PC-9 (cell line): ENCODE results near the gene TRIM34. TPM values are rescaled to one million over a fixed set of nuclear protein-coding genes. Genes with fewer than 3 reads are reported as not detected.
A peak's percentile ranks its signal among the peaks of the same experiment; 100 is the strongest.

ENCODE experiments used
- BruUV-seq: library from RNA; stranded (reverse); fragments of 400-500 nt; replicated peaks from 2 replicates; lab custom pipeline; 2021; lab: Mats Ljungman, UMichigan
- CTCF ChIA-PET: fragments of 300-600 bp; sonication (Branson Sonifier 250); formaldehyde crosslinking; loops from one replicate; lab custom pipeline; 2022; ENCODE audit warnings: antibody characterized with exemption; lab: Charles Lee
- POLR2A ChIA-PET: fragments of 300-600 bp; sonication (Branson Sonifier 250); formaldehyde crosslinking; loops from one replicate; lab custom pipeline; 2022; ENCODE audit warnings: antibody characterized with exemption; ENCODE audit not compliant: unreplicated experiment; lab: Charles Lee
- DNase-seq, 2 experiments: peaks; one replicate each; pipeline versions ENCODE4 v3.0.0 to v3.0.0-alpha.2; 2015 to 2022; ENCODE audit warnings: mixed read lengths in 1 of 2
- H2AFZ ChIP-seq: fragments of 200-600 bp; sonication (generic); 2 replicates; pipeline ENCODE4 v1.8.1; 2017; ENCODE audit warnings: antibody characterized with exemption
- H3F3A ChIP-seq: fragments of 200-600 bp; sonication (generic); 2 replicates; pipeline ENCODE4 v1.8.1; 2017; ENCODE audit warnings: antibody characterized with exemption, mild to moderate bottlenecking, low read depth; ENCODE audit not compliant: insufficient read depth
- H3K27ac ChIP-seq: fragments of 200-600 bp; sonication (generic); 2 replicates; pipeline ENCODE4 v1.6.1; 2016; ENCODE audit warnings: mixed run types
- H3K27me3 ChIP-seq: fragments of 200-600 bp; sonication (generic); 2 replicates; pipeline ENCODE4 v1.6.1; 2016; ENCODE audit warnings: low read depth, mixed run types; ENCODE audit not compliant: insufficient read depth
- H3K36me3 ChIP-seq: fragments of 200-600 bp; sonication (generic); 2 replicates; pipeline ENCODE4 v1.6.1; 2016; ENCODE audit warnings: low read depth, mixed run types
- H3K4me1 ChIP-seq: fragments of 200-600 bp; sonication (generic); replicated peaks from 2 replicates; pipeline ENCODE4 v1.6.1; 2016; ENCODE audit warnings: mixed run types; ENCODE audit not compliant: insufficient read depth
- H3K4me2 ChIP-seq: fragments of 200-600 bp; sonication (generic); 2 replicates; pipeline ENCODE4 v1.6.1; 2017; ENCODE audit warnings: mixed run types
- H3K4me3 ChIP-seq: fragments of 200-600 bp; sonication (generic); 2 replicates; pipeline ENCODE4 v1.6.1; 2016; ENCODE audit warnings: mixed run types
- H3K79me2 ChIP-seq: fragments of 200-600 bp; sonication (generic); 2 replicates; pipeline ENCODE4 v1.6.1; 2017; ENCODE audit warnings: low read depth, mixed run types
- H3K9me2 ChIP-seq: fragments of 200-600 bp; sonication (generic); 2 replicates; pipeline ENCODE4 v1.8.1; 2017; ENCODE audit warnings: mild to moderate bottlenecking; ENCODE audit not compliant: insufficient read depth
- H3K9me3 ChIP-seq: fragments of 200-600 bp; sonication (generic); 2 replicates; pipeline ENCODE4 v1.8.1; 2016; ENCODE audit warnings: low read depth; ENCODE audit not compliant: insufficient read depth
- H4K20me1 ChIP-seq: fragments of 200-600 bp; sonication (generic); 2 replicates; pipeline ENCODE4 v1.8.1; 2017; ENCODE audit not compliant: insufficient read depth
- CTCF ChIP-seq: fragments of 200-600 bp; sonication (generic); conservative IDR thresholded peaks from 2 replicates; pipeline ENCODE4 v1.6.1; 2017; ENCODE audit warnings: mixed run types, antibody characterized with exemption, mild to moderate bottlenecking, moderate library complexity
- EZH2 ChIP-seq: fragments of 200-600 bp; sonication (generic); IDR thresholded peaks from 2 replicates; pipeline ENCODE4 v1.8.0; 2017; ENCODE audit warnings: antibody characterized with exemption, low read depth
- intact Hi-C: fragments of 100-400 bp; cut with micrococcal nuclease; formaldehyde crosslinking; loops from one replicate; pipeline ENCODE4 v1.10.0; 2022; ENCODE audit not compliant: unreplicated experiment
- total RNA-seq: library from RNA; stranded (reverse); gene quantifications from 2 replicates; pipeline ENCODE4 v1.2.3, GENCODE V29; 2021

TRIM34 gene
- total RNA-seq, 1 experiment from 2014 or later, result 7.5 TPM

- H3K4me1 ChIP-seq, result peaks cover 8% of the 10 kb centered on the region
- no peaks in the 10 kb centered on the region for H3K27me3 ChIP-seq
- BruUV-seq, result no TSS peak
- no peaks in the 10 kb centered on the region for H3K9me3 ChIP-seq
- DNase-seq, result no peak
- H3K4me3 ChIP-seq, result no peak overlapping the region
- ChIA-PET CTCF (no interaction called here), POLR2A (interaction anchor here (0.7 kb wide), 1 partner anchor 44 kb away, joined by 4 read pairs; no protein-coding TSS in a partner anchor)
- no peaks in the 10 kb centered on the region for H3K36me3 ChIP-seq
- H2AFZ ChIP-seq, result no peak overlapping the region
- no peak overlapping the region for H3K27ac ChIP-seq
- intact Hi-C loops, result no loop called here
- H3K4me2 ChIP-seq, result no peak overlapping the region
- TF ChIP-seq CTCF (no peak), EZH2 (no peak)
- no peaks in the 10 kb centered on the region for H3K9me2 ChIP-seq
- H4K20me1 ChIP-seq, result no peaks in the 10 kb centered on the region
- no peaks in the 10 kb centered on the region for H3K79me2 ChIP-seq
- no peaks in the 10 kb centered on the region for H3F3A ChIP-seq
Measured at GRCh38 chr11:5665746-5666401, 41.1 kb downstream of the TRIM34 start.

GRCh38 chr11:5666402-5666793 is 41.6 kb downstream of the TRIM34 start:
- H2AFZ ChIP-seq, result no peak overlapping the region
- H3K4me2 ChIP-seq, result no peak overlapping the region; the same call in 1 of the 2 replicates
- H3K9me2 ChIP-seq, result no peaks in the 10 kb centered on the region
- H3K27ac ChIP-seq, result no peak overlapping the region
- no peaks in the 10 kb centered on the region for H4K20me1 ChIP-seq
- H3K79me2 ChIP-seq, result no peaks in the 10 kb centered on the region
- H3K4me3 ChIP-seq, result no peak overlapping the region
- TF ChIP-seq EZH2 (no peak), CTCF (no peak)
- intact Hi-C loops, result no loop called here
- no peaks in the 10 kb centered on the region for H3K36me3 ChIP-seq
- H3K27me3 ChIP-seq, result no peaks in the 10 kb centered on the region
- no peaks in the 10 kb centered on the region for H3F3A ChIP-seq
- BruUV-seq, result no TSS peak
- ChIA-PET POLR2A (interaction anchor here (0.7 kb wide), 1 partner anchor 45 kb away, joined by 4 read pairs; no protein-coding TSS in a partner anchor), CTCF (no interaction called here)
- no peaks in the 10 kb centered on the region for H3K9me3 ChIP-seq
- peak in 1 of 2 experiments; percentile 62 for DNase-seq
- H3K4me1 ChIP-seq, result peaks cover 8% of the 10 kb centered on the region

- no TSS peak for BruUV-seq
Measured at GRCh38 chr11:5671831-5672230, 47.0 kb downstream of the TRIM34 start.

More at GRCh38 chr11:5671831-5672230, 47.0 kb downstream of the TRIM34 start:
- Histone ChIP-seq H2AFZ (no peak overlapping the region), H4K20me1 (no peaks in the 10 kb centered on the region), H3K9me3 (no peaks in the 10 kb centered on the region), H3K36me3 (no peaks in the 10 kb centered on the region), H3K27ac (no peak overlapping the region), H3K9me2 (no peaks in the 10 kb centered on the region), H3F3A (no peaks in the 10 kb centered on the region), H3K4me1 (peaks cover under 1% of the 10 kb centered on the region; the same call in 1 of the 2 replicates), H3K4me2 (no peak overlapping the region), H3K27me3 (no peaks in the 10 kb centered on the region), H3K79me2 (no peaks in the 10 kb centered on the region), H3K4me3 (no peak overlapping the region)
- TF ChIP-seq CTCF, result no peak
- TF ChIP-seq EZH2, result no peak
- intact Hi-C loops, result no loop called here
- ChIA-PET CTCF (no interaction called here), POLR2A (no interaction called here)
- no peak for DNase-seq
